CMK (cell line): ENCODE data around the gene BLTP2.

Experiments used
- DNase-seq: peaks from one replicate; pipeline ENCODE4 v3.0.0-alpha.2; 2010; ENCODE audit warnings: low read depth

BLTP2 gene

GRCh38 chr17:28598799-28599310 is 46.1 kb downstream of the BLTP2 start, which contains the start of gene SPAG5:
Gene SPAG5, minus strand, starts transcription at chr17:28599025. Its CDS starts 79 bp downstream, at chr17:28598946.
- peak; percentile 80 for DNase-seq

GRCh38 chr17:28598389-28598788 is 46.6 kb downstream of the BLTP2 start:
- no peak for DNase-seq

DNA sequence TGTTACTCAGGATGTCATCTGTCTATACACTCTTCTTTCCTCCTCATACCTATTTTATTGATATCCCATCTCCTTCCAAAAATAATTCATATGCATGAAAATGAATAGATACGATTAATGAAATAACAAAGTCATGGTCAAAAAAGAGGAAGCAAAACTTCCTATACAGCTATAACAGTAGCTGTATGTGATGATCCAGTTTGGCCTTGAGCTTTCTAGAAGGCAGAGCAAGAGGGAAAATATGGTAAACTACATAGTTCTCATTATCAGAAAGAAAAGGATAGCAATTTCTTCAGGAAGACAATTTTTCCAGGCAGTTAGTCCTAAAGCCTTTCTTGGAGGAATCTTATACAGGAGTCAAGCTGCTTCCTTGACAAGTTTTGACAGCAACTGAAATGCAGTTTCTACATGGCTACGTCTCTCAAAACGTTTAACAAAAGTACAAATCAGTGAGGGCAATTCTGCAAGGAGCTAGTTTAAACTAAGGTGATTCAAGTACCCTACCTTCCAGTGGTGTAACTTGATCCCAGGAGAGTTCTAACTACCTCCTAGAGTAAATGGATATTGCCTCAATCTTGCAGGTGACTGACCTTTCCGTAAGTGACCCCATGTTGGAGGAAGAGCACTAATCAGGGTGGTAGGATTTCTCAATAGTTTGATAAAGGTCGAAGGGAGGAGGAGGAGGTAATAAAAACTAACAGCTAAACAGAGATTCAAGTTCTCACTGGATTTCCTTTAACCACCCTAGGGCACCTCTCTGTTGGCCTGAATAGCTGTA is 47.2 kb downstream of the BLTP2 start:
- no peak for DNase-seq
